NT2/D1 (cell line): ENCODE data around the gene PTPRK.

Experiments
- YY1 ChIP-seq: IDR thresholded peaks from 2 replicates; pipeline ENCODE4 v1.6.1; 2011; ENCODE audit not compliant: insufficient read length, insufficient read depth
- ZNF274 ChIP-seq: IDR thresholded peaks from 2 replicates; pipeline ENCODE4 v1.6.1; 2011; ENCODE audit warnings: mild to moderate bottlenecking, low read depth, low read length

DNA sequence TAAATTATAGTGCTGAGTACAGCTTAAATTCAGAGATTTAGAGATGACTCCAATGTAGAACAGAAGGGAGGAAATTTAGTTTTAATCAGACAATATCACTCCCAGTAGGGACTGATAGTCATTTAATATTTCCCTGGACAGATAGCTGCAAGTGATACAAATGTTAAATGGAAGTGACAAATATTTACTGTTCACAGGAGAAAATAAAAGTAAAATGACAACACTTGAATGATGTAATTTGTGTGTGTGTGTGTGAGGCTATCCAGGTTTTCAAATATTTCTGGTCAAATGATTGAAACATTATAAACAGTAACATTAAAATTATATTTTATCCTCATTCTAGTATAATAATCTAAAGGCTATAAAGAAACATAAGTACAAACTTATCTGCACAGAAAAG, 399.2 kb downstream of the PTPRK start:
- TF ChIP-seq YY1 (no peak), ZNF274 (no peak)
